ENCODE results near the gene FSIP1. TPM values are rescaled to one million over a fixed set of nuclear protein-coding genes. Genes with fewer than 3 reads are reported as not detected.

FSIP1 gene
- total and polyA plus RNA-seq, 7 donors, result 1.1 to 12.6 (median 1.4) TPM

DNA sequence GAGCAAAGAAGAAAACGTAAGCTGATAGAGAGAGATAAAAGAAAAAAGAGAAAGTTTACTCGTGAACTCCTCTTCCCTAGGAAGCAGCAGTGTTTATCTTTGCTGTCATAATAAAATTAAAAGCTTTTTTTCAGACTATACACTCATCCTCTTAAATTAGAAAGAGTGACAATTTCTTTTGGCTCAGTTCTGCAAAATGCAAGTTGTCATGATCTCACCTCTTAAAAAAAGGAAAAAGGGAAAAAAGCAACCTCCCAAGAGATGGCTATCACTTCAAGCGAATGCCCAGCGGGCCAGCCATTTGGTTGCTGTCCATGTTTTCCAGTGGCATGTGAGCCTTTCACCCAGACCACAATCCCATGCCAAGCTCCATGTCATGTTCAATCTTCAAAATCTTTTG, 208.8 kb downstream of the FSIP1 start:
- no peak for TF ChIP-seq CTCF (IDR thresholded peaks at IDR 0.05)
- TF ChIP-seq POLR2A (IDR thresholded peaks at IDR 0.05), result no peak
- peak in 1 of 4 donors; percentile 46 for TF ChIP-seq EP300 (IDR thresholded peaks at IDR 0.05)
- TF ChIP-seq POLR2AphosphoS5 (IDR thresholded peaks at IDR 0.05), result peak in 3 of 4 donors; percentile 57 to 60 (median 59)
- Histone ChIP-seq H3K9me3 (no peaks in the 10 kb centered on the region), H3K4me1 (peaks cover 0 to 21% (median 21%) of the 10 kb centered on the region in 4 donors), H3K27me3 (no peaks in the 10 kb centered on the region), H3K36me3 (no peaks in the 10 kb centered on the region), H3K4me3 (no peak overlapping the region), H3K27ac (peak overlapping the region; percentile 25 to 55 (median 42))
- 75 to 83% methylated on average over 4 of the region's 4 CpGs for WGBS, 2 donors
- intact Hi-C loops (cut with DNase I), result no loop called here
- DNase-seq, result no peak

GRCh38 chr15:39573287-39573686, 209.4 kb downstream of the FSIP1 start:
- no peaks in the 10 kb centered on the region for H3K36me3 ChIP-seq
- intact Hi-C loops (cut with DNase I), result no loop called here
- no peak overlapping the region for H3K4me3 ChIP-seq
- WGBS, 2 donors, result 74 to 90% methylated on average over 2 of the region's 2 CpGs
- no peaks in the 10 kb centered on the region for H3K27me3 ChIP-seq
- TF ChIP-seq POLR2A (IDR thresholded peaks at IDR 0.05) (no peak), CTCF (IDR thresholded peaks at IDR 0.05) (no peak), EP300 (IDR thresholded peaks at IDR 0.05) (no peak), POLR2AphosphoS5 (IDR thresholded peaks at IDR 0.05) (no peak)
- DNase-seq, result no peak
- H3K27ac ChIP-seq, result peak overlapping the region in 3 of 4 donors; percentile 1 to 55 (median 17)
- H3K4me1 ChIP-seq, result peaks cover 0 to 17% (median 15%) of the 10 kb centered on the region in 4 donors
- no peaks in the 10 kb centered on the region for H3K9me3 ChIP-seq

DNA sequence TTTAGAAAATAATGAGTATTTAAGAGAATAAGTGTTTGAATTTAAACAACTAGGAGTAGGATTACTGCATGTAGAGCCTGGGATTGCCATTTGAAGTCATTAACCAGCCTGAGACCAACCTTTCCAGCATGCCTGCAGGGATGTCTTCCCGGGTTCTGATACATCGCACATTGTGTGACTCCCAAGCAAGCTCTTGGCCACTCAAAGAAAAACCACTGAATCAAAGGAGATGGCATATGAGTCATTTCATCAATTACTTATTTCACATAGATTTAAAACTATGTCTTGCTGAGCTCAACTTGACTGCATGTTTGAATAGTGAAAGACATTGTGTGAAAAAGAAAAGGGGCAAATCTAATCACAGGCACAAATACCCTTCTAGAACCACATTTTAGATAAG, 216.8 kb downstream of the FSIP1 start:
- no peak overlapping the region for H3K4me3 ChIP-seq
- WGBS, 2 donors, result 98 to 100% methylated on average over 2 of the region's 2 CpGs
- no peaks in the 10 kb centered on the region for H3K4me1 ChIP-seq
- intact Hi-C loops (cut with DNase I), result no loop called here
- no peak for DNase-seq
- no peaks in the 10 kb centered on the region for H3K27me3 ChIP-seq
- H3K36me3 ChIP-seq, result no peaks in the 10 kb centered on the region
- H3K9me3 ChIP-seq, result no peaks in the 10 kb centered on the region
- TF ChIP-seq POLR2A (IDR thresholded peaks at IDR 0.05), result no peak
- TF ChIP-seq EP300 (IDR thresholded peaks at IDR 0.05), result no peak
- no peak for TF ChIP-seq POLR2AphosphoS5 (IDR thresholded peaks at IDR 0.05)
- no peak overlapping the region for H3K27ac ChIP-seq

GRCh38 chr15:39564972-39565665, 217.5 kb downstream of the FSIP1 start:
- Histone ChIP-seq H3K4me3 (no peak overlapping the region), H3K27ac (no peak overlapping the region), H3K27me3 (no peaks in the 10 kb centered on the region), H3K4me1 (no peaks in the 10 kb centered on the region), H3K9me3 (no peaks in the 10 kb centered on the region), H3K36me3 (no peaks in the 10 kb centered on the region)
- no peak for TF ChIP-seq CTCF (IDR thresholded peaks at IDR 0.05)
- TF ChIP-seq POLR2A (IDR thresholded peaks at IDR 0.05), result no peak
- no peak for TF ChIP-seq EP300 (IDR thresholded peaks at IDR 0.05)
- no peak for TF ChIP-seq POLR2AphosphoS5 (IDR thresholded peaks at IDR 0.05)
- intact Hi-C loops (cut with DNase I), result no loop called here
- WGBS, 2 donors, result 91 to 92% methylated on average over 4 of the region's 4 CpGs
- no peak for DNase-seq

- Histone ChIP-seq H3K27ac (no peak overlapping the region), H3K36me3 (no peaks in the 10 kb centered on the region), H3K27me3 (no peaks in the 10 kb centered on the region), H3K9me3 (no peaks in the 10 kb centered on the region), H3K4me1 (peaks cover 0 to 37% (median 33%) of the 10 kb centered on the region in 4 donors), H3K4me3 (no peak overlapping the region)
- TF ChIP-seq POLR2A (IDR thresholded peaks at IDR 0.05) (no peak), POLR2AphosphoS5 (IDR thresholded peaks at IDR 0.05) (no peak), CTCF (IDR thresholded peaks at IDR 0.05) (no peak), EP300 (IDR thresholded peaks at IDR 0.05) (no peak)
- intact Hi-C loops (cut with DNase I), result no loop called here
- DNase-seq, result no peak
- WGBS, 2 donors, result 66 to 77% methylated on average over 3 of the region's 3 CpGs
Observed at GRCh38 chr15:39558421-39558820, 224.2 kb downstream of the FSIP1 start.

All from sigmoid colon (tissue), 7 donors.